Neural crest cell (in vitro differentiated cells): Measurements from ENCODE around the gene MFSD12. TPM values are rescaled to one million over a fixed set of nuclear protein-coding genes. Genes with fewer than 3 reads are reported as not detected.
A peak's percentile ranks its signal among the peaks of the same experiment; 100 is the strongest.

Experiments
- DNase-seq: peaks from one replicate; pipeline ENCODE4 v3.0.0; 2021; ENCODE audit warnings: low read depth, mixed read lengths, low spot score
- H3K27ac Mint-ChIP-seq: one replicate; pipeline ENCODE4 v1.8.0; 2021; ENCODE audit warnings: mild to moderate bottlenecking, mixed read lengths; ENCODE audit not compliant: unreplicated experiment
- H3K27me3 Mint-ChIP-seq: 2 replicates; pipeline ENCODE4 v1.8.0; 2021; ENCODE audit warnings: low read depth, mild to moderate bottlenecking, mixed read lengths
- H3K36me3 Mint-ChIP-seq: 2 replicates; pipeline ENCODE4 v1.8.0; 2021; ENCODE audit warnings: low read depth, mild to moderate bottlenecking, mixed read lengths
- H3K4me1 Mint-ChIP-seq: 2 replicates; pipeline ENCODE4 v1.8.0; 2021; ENCODE audit warnings: mixed read lengths
- H3K4me3 Mint-ChIP-seq: one replicate; pipeline ENCODE4 v1.8.0; 2021; ENCODE audit warnings: mild to moderate bottlenecking, mixed read lengths
- H3K9me3 Mint-ChIP-seq: 2 replicates; pipeline ENCODE4 v1.8.0; 2021; ENCODE audit warnings: mixed read lengths
- total RNA-seq: library from RNA; stranded (reverse); gene quantifications from 2 replicates; pipeline ENCODE4 v1.2.1, GENCODE V29; 2021
- TF ChIP-seq, protein P1 (sequence below): fragments of 200-600 bp; sonication (generic); conservative IDR thresholded peaks from 2 replicates; pipeline ENCODE4 v1.5.0; 2021; ENCODE audit warnings: antibody characterized with exemption, mild to moderate bottlenecking

The MFSD12 gene
- total RNA-seq, 1 donor from 2014 or later: 79.1 TPM

DNA sequence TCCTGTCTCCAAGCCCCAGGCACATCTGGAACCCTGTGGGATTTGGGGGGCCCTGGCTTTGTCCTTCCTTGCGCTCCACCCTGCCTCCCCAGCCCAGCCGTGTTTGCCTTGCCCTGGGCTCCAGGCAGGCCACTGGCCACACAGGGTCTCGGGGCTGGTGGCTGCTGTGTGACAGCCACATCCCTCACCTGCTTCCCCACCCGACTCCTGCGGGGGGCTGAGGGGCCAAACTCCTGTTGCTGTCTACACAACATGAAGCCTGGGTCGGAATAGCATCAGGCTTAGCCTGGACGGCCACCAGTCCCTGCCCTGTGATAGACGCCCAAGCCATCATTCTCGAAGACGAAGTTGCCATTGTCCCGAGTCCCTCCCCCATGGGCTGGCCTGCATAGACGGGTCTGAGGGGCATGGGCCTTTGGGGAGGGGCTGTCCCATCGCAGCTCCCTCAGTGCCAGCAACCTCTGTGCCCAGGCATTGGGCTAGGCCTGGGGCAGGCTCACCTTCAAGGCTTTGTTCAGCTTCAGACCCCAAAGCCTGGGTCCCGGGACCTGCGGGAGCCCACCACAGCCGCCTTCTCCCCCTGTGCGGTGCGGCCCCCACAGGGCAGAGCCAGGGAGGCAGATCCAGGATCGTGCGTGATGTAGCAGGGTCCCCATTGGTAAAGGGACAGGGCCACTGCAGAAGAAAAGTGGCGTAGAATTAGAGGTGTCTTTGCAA is 33.9 kb downstream of the MFSD12 start:
- DNase-seq: no peak
- Mint-ChIP-seq H3K27ac (no peak overlapping the region), H3K4me3 (no peak overlapping the region), H3K9me3 (no peaks in the 10 kb centered on the region), H3K36me3 (peaks cover 3% of the 10 kb centered on the region), H3K4me1 (no peaks in the 10 kb centered on the region), H3K27me3 (no peaks in the 10 kb centered on the region)
- TF ChIP-seq, protein P1, sequence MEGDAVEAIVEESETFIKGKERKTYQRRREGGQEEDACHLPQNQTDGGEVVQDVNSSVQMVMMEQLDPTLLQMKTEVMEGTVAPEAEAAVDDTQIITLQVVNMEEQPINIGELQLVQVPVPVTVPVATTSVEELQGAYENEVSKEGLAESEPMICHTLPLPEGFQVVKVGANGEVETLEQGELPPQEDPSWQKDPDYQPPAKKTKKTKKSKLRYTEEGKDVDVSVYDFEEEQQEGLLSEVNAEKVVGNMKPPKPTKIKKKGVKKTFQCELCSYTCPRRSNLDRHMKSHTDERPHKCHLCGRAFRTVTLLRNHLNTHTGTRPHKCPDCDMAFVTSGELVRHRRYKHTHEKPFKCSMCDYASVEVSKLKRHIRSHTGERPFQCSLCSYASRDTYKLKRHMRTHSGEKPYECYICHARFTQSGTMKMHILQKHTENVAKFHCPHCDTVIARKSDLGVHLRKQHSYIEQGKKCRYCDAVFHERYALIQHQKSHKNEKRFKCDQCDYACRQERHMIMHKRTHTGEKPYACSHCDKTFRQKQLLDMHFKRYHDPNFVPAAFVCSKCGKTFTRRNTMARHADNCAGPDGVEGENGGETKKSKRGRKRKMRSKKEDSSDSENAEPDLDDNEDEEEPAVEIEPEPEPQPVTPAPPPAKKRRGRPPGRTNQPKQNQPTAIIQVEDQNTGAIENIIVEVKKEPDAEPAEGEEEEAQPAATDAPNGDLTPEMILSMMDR: no peak

DNA sequence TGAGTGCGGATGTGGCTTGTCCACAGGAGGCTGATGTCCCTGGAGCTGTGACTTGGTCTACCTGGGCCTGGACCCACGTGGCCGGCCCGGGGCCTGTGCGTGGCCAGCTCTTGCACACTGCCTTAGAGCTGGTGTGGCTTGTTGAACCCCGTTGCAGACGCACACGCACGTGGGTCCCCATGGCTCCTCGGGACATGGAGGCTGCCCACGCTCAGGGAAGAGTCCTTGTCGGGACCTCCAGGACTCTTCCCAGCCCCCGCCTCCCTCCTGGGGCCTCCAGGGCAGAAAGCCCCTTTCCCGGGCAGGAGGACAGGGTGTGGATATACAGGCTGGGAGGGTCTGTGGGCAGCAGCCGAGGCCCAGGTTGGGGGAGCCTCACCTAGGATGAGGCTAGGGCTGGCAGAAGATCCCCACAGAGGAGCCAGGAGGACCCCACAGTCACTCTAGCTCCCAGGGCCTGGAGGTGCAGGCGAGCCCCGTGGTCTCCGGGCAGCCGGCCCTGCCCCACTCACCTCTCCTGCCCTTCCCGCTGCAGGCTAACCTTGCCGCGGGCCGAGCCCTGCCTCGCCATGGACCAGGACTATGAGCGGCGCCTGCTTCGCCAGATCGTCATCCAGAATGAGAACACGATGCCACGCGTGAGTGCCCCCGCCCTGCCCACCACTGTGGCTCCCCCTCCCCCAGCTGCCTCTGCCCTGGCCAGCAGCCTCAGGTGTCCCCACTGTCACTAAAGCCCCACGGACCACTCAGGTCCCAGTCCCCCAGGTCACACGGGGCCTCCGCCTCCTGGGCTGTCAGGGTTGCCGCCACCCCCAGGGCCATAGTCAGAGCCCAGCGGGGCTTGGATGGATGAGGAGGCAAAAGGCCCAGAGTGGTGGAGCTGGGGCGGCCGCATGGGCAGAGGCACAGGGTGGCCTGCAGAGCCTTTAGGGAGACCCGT is 34.7 kb downstream of the MFSD12 start:
- Mint-ChIP-seq H3K36me3 (peaks cover 3% of the 10 kb centered on the region), H3K27ac (no peak overlapping the region), H3K4me3 (no peak overlapping the region), H3K9me3 (no peaks in the 10 kb centered on the region), H3K4me1 (no peaks in the 10 kb centered on the region), H3K27me3 (no peaks in the 10 kb centered on the region)
- TF ChIP-seq, protein P1: no peak
- no peak for DNase-seq

DNA sequence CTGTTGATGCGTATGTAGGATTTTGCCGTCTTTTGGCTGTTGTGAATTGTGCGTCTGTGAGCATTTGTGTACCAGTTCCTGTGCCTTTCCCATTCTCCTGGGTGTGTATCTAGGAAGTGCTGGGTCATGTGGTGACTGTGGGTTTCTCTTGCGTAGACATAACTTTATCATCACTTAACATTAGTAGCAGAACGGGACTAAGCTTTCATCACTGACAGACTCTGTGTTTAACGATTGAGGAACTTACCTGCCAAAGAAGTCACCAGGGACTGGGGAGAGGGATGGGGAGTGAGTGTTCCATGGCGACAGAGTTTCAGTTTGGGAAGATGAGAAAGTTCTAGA is 36.3 kb downstream of the MFSD12 start:
- H3K27ac Mint-ChIP-seq: peak overlapping the region; percentile 13
- DNase-seq: no peak
- H3K4me1 Mint-ChIP-seq: no peaks in the 10 kb centered on the region
- H3K36me3 Mint-ChIP-seq: peaks cover 3% of the 10 kb centered on the region
- TF ChIP-seq, protein P1: no peak
- no peaks in the 10 kb centered on the region for H3K27me3 Mint-ChIP-seq
- H3K9me3 Mint-ChIP-seq: no peaks in the 10 kb centered on the region
- no peak overlapping the region for H3K4me3 Mint-ChIP-seq

DNA sequence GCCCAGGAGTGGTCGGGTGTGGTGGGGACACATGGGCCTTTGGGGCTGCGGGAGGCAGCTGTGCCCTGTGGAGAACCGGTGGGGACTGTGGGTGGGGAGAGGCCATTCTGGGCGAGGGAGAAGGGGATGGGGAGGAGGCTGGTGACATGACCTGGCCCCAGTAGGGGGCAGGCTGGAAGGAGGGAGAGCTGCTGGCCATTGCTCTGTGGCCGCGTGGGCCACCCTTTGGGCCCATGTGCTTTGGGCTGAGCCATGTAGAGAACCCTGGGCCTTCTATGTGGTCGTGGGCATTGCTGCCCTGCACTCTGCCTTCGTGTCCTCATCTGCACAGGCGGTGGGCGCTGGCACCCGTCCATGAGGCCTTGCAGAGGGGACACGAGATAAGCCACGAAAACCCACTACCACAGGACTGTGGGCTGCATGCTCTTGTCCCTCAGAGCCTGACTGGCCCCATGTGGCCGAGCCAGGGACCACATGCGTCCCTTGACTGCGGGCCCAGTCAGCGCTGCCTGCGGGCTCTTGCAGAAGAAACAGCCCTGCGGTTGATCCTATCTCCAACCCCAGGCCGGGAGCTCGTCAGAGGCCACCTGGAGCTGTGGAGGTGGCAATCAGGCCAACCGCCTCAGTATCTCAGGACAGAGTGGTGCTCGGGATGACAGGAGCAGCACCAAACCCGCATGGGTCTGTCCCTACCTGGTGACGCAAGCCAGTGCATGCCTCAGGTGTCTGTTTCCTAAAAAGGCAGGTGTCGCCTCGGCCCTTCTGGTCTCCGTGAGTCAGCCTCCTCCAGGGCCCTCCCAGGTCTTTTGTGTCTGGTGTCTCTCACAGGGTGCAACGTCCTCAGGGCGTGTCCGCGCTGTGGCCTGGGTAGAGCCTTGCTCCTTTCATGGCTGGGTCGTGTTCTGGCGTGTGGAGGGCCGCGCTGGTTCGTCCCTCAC is 37.0 kb downstream of the MFSD12 start:
- H3K27me3 Mint-ChIP-seq: no peaks in the 10 kb centered on the region
- TF ChIP-seq, protein P1: peak; percentile 34
- no peak overlapping the region for H3K4me3 Mint-ChIP-seq
- H3K27ac Mint-ChIP-seq: peak overlapping the region; percentile 13
- no peak for DNase-seq
- no peaks in the 10 kb centered on the region for H3K9me3 Mint-ChIP-seq
- no peaks in the 10 kb centered on the region for H3K4me1 Mint-ChIP-seq
- peaks cover 3% of the 10 kb centered on the region for H3K36me3 Mint-ChIP-seq

DNA sequence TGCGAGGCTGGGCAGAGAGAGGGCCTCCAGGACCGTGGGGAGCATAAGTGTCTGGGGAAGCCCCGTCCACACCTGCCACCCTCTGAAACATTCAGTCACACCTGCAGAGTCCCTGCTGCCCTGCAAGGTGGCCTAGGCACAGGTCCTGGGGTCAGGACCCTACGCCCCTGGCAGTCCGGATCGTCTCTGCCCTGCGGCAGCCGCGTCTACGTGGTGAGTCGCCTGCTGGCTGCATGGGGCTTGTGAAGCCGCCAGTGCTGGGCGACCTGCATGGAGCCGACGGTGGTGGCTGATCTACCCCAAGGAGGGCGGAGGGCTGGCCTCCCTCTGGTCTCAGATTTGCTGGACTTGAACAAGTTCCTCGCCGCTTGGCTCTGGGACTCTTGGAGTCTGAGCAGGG is 38.3 kb downstream of the MFSD12 start:
- DNase-seq: no peak
- Mint-ChIP-seq H3K4me1 (no peaks in the 10 kb centered on the region), H3K27me3 (no peaks in the 10 kb centered on the region), H3K36me3 (peaks cover 3% of the 10 kb centered on the region), H3K4me3 (no peak overlapping the region), H3K27ac (no peak overlapping the region), H3K9me3 (no peaks in the 10 kb centered on the region)
- TF ChIP-seq, protein P1: no peak
